Lower leg skin (tissue), 3 donors: ENCODE data around the gene ADGRG6.

Source experiments
- POLR2A ChIP-seq, 2 donors: fragments of 450-650 bp; IDR thresholded peaks; one replicate each; pipeline ENCODE4 v1.6.1; 2016 to 2017; ENCODE audit warnings: antibody characterized with exemption in 2 of 2, mild to moderate bottlenecking in 1 of 2, moderate library complexity in 1 of 2
- TF ChIP-seq, protein P1 (sequence below), 3 donors: fragments of 450-650 bp; IDR thresholded peaks; one replicate each; pipeline ENCODE4 v1.5.1; 2016; ENCODE audit warnings: antibody characterized with exemption in 3 of 3, mild to moderate bottlenecking in 3 of 3, moderate library complexity in 2 of 3

DNA sequence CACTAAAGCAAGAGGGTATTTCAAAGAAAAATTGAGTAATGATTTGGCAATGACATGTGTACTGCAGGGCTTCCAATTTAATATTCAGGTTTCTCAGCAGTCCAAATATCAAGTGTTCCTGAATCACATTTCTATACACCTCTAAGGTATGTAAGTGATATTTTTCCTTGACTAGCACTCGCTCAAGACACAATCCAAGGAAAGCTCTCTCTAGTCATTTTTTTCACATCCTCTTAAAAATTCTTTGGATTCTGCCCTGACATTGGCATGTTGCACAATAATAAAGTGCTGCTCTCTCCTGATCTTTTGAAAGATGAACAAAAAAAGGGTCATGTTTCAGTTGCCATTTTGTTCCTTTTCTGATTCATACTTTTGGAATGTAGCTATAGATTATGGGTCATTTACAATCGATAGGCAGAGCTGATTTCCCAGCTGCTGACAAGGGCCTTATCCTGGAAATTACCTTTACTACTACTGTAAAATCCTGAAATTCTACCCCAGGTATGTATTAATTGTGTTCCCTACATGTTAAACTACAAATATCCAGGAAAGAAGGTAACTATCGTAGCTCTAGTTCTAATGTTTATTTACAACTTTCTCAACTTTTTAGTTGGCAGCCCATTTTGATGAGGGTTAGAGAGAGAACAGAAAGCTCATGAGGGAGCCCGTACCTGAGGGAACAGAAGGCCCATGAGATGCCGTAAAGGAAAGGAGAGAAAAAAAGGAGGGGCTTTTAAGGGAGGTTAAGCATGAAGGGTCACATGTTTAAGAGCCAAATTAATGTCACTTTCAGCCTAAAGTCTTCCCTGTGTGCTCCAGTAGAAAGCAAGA, 22.2 kb upstream of the ADGRG6 start:
- TF ChIP-seq, protein P1, sequence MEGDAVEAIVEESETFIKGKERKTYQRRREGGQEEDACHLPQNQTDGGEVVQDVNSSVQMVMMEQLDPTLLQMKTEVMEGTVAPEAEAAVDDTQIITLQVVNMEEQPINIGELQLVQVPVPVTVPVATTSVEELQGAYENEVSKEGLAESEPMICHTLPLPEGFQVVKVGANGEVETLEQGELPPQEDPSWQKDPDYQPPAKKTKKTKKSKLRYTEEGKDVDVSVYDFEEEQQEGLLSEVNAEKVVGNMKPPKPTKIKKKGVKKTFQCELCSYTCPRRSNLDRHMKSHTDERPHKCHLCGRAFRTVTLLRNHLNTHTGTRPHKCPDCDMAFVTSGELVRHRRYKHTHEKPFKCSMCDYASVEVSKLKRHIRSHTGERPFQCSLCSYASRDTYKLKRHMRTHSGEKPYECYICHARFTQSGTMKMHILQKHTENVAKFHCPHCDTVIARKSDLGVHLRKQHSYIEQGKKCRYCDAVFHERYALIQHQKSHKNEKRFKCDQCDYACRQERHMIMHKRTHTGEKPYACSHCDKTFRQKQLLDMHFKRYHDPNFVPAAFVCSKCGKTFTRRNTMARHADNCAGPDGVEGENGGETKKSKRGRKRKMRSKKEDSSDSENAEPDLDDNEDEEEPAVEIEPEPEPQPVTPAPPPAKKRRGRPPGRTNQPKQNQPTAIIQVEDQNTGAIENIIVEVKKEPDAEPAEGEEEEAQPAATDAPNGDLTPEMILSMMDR (IDR thresholded peaks at IDR 0.05): no peak
- no peak for TF ChIP-seq POLR2A (IDR thresholded peaks at IDR 0.05)
